HEK293 (cell line): Measurements from ENCODE around the gene TANGO2.

ENCODE experiments used
- CTCF ChIA-PET: fragments of 350-600 bp; formaldehyde crosslinking; extraction: SDS; loops from one replicate; lab custom pipeline; 2021; ENCODE audit warnings: antibody characterized with exemption; lab: Yijun Ruan, JAX
- POLR2A ChIA-PET: fragments of 300-600 bp; formaldehyde crosslinking; extraction: SDS; loops from one replicate; lab custom pipeline; 2020; ENCODE audit warnings: antibody characterized with exemption, inconsistent platforms; lab: Yijun Ruan, JAX
- H3K27ac ChIP-seq: fragments of 200-500 bp; sonication (Bioruptor generic); 2 replicates; pipeline ENCODE4 v1.5.1; 2014; ENCODE audit warnings: low read depth, low read length, control low read depth, inconsistent platforms; ENCODE audit errors: extremely low read depth
- H3K36me3 ChIP-seq, 2 experiments: fragments of 200-500 bp in 1 of 2; sonication (Bioruptor generic) in 1 of 2; 1 replicate in 1 of 2; 2 replicates in 1 of 2; pipeline ENCODE4 v1.5.1; 2014 to 2017; ENCODE audit warnings: inconsistent platforms in 2 of 2, low read length in 2 of 2; ENCODE audit not compliant: control insufficient read depth in 2 of 2, insufficient read depth in 1 of 2
- H3K4me1 ChIP-seq: fragments of 200-500 bp; sonication (Bioruptor generic); 2 replicates; pipeline ENCODE4 v1.5.1; 2014; ENCODE audit warnings: mild to moderate bottlenecking, low read length, inconsistent platforms; ENCODE audit not compliant: control insufficient read depth, insufficient read depth
- H3K4me3 ChIP-seq: 2 replicates; pipeline ENCODE4 v1.5.1; 2011; ENCODE audit warnings: low read depth, mild to moderate bottlenecking, control low read depth, low read length, moderate library complexity
- H3K9me3 ChIP-seq: fragments of 200-500 bp; sonication (Bioruptor generic); 2 replicates; pipeline ENCODE4 v1.5.1; 2014; ENCODE audit warnings: low read depth, low read length, inconsistent platforms; ENCODE audit not compliant: control insufficient read depth, insufficient read depth
- ATF2 ChIP-seq: fragments of 450-650 bp; formaldehyde crosslinking; IDR thresholded peaks from 2 replicates; pipeline ENCODE4 v1.5.1; 2016; ENCODE audit warnings: missing biosample characterization, missing genetic modification characterization, low read depth
- BCL11A ChIP-seq: fragments of 450-650 bp; formaldehyde crosslinking; IDR thresholded peaks from 2 replicates; pipeline ENCODE4 v1.5.1; 2016; ENCODE audit warnings: low read depth, missing biosample characterization, missing genetic modification characterization
- BCL6B ChIP-seq: fragments of 450-650 bp; formaldehyde crosslinking; IDR thresholded peaks from 2 replicates; pipeline ENCODE4 v1.5.1; 2017; ENCODE audit warnings: missing biosample characterization, missing genetic modification characterization
- ELK4 ChIP-seq: IDR thresholded peaks from 2 replicates; pipeline ENCODE4 v1.6.1; 2011; ENCODE audit warnings: mild to moderate bottlenecking, low read depth, low read length, borderline replicate concordance
- KLF8 ChIP-seq: fragments of 450-650 bp; formaldehyde crosslinking; IDR thresholded peaks from 2 replicates; pipeline ENCODE4 v1.5.1; 2016; ENCODE audit warnings: missing biosample characterization, missing genetic modification characterization
- OVOL3 ChIP-seq: fragments of 450-650 bp; formaldehyde crosslinking; IDR thresholded peaks from 2 replicates; pipeline ENCODE4 v1.5.1; 2016; ENCODE audit warnings: missing biosample characterization, missing genetic modification characterization
- PRDM4 ChIP-seq: fragments of 450-650 bp; formaldehyde crosslinking; IDR thresholded peaks from 2 replicates; pipeline ENCODE4 v1.5.1; 2017; ENCODE audit warnings: missing biosample characterization, missing genetic modification characterization
- SALL2 ChIP-seq: fragments of 450-650 bp; formaldehyde crosslinking; IDR thresholded peaks from 2 replicates; pipeline ENCODE4 v1.5.0; 2017; ENCODE audit warnings: missing biosample characterization, mild to moderate bottlenecking, missing genetic modification characterization, borderline replicate concordance
- TRIM28 ChIP-seq: IDR thresholded peaks from 2 replicates; pipeline ENCODE4 v1.6.1; 2011; ENCODE audit warnings: low read length, control low read depth, borderline replicate concordance
- ZBTB11 ChIP-seq: fragments of 450-650 bp; formaldehyde crosslinking; conservative IDR thresholded peaks from 2 replicates; pipeline ENCODE4 v1.5.1; 2016; ENCODE audit warnings: low read depth, missing biosample characterization, missing genetic modification characterization
- ZNF174 ChIP-seq: fragments of 450-650 bp; formaldehyde crosslinking; IDR thresholded peaks from 2 replicates; pipeline ENCODE4 v1.5.0; 2017; ENCODE audit warnings: missing biosample characterization, mild to moderate bottlenecking, missing genetic modification characterization
- ZNF239 ChIP-seq: fragments of 450-650 bp; formaldehyde crosslinking; IDR thresholded peaks from 2 replicates; pipeline ENCODE4 v1.5.1; 2016; ENCODE audit warnings: missing biosample characterization, missing genetic modification characterization
- ZNF26 ChIP-seq: fragments of 450-650 bp; formaldehyde crosslinking; IDR thresholded peaks from 2 replicates; pipeline ENCODE4 v1.5.1; 2016; ENCODE audit warnings: missing biosample characterization, missing genetic modification characterization
- ZNF292 ChIP-seq: fragments of 450-650 bp; formaldehyde crosslinking; IDR thresholded peaks from 2 replicates; pipeline ENCODE4 v1.5.1; 2016; ENCODE audit warnings: low read depth, missing biosample characterization, missing genetic modification characterization, borderline replicate concordance
- ZNF501 ChIP-seq: fragments of 450-650 bp; formaldehyde crosslinking; IDR thresholded peaks from 2 replicates; pipeline ENCODE4 v1.5.1; 2016; ENCODE audit warnings: missing biosample characterization, missing genetic modification characterization
- ZNF521 ChIP-seq: fragments of 450-650 bp; formaldehyde crosslinking; IDR thresholded peaks from 2 replicates; pipeline ENCODE4 v1.5.1; 2017; ENCODE audit warnings: missing biosample characterization, mild to moderate bottlenecking, missing genetic modification characterization
- ZNF76 ChIP-seq: fragments of 450-650 bp; formaldehyde crosslinking; IDR thresholded peaks from 2 replicates; pipeline ENCODE4; 2016; ENCODE audit warnings: low read depth, missing biosample characterization, missing genetic modification characterization, borderline replicate concordance
- ZNF777 ChIP-seq: fragments of 450-650 bp; formaldehyde crosslinking; IDR thresholded peaks from 2 replicates; pipeline ENCODE4 v1.5.1; 2017; ENCODE audit warnings: missing biosample characterization, missing genetic modification characterization, borderline replicate concordance

TANGO2 gene

GRCh38 chr22:19972251-19972650 lies 48.7 kb upstream of the TANGO2 start (continued):
- TF ChIP-seq ELK4 (no peak), BCL6B (no peak), ZNF76 (tag by site-specific recombination) (no peak), BCL11A (tag by site-specific recombination) (no peak), ZNF501 (no peak), ZBTB11 (tag by site-specific recombination) (no peak), TRIM28 (no peak), ZNF777 (tag by site-specific recombination) (no peak)

GRCh38 chr22:19972652-19973550 lies 48.0 kb upstream of the TANGO2 start:
- TF ChIP-seq KLF8 (peak; percentile 40; the same call in 1 of the 2 replicates), ZNF292 (tag by site-specific recombination) (no peak), ZNF239 (no peak), ZNF521 (tag by site-specific recombination) (no peak), OVOL3 (tag by site-specific recombination) (no peak)
- ChIA-PET CTCF (interaction anchor here (0.6 to 12.8 kb wide), 9 partner anchors 11 to 194 kb away, joined by 3 to 150 read pairs (median 4); no protein-coding TSS in a partner anchor), POLR2A (interaction anchor here (0.5 to 5.8 kb wide), 2 partner anchors 40 to 109 kb away, joined by 3 to 26 read pairs; no protein-coding TSS in a partner anchor)
- no peaks in the 10 kb centered on the region for H3K9me3 ChIP-seq
- H3K27ac ChIP-seq, result no peak overlapping the region
- peaks cover 0 to 71% of the 10 kb centered on the region in 2 experiments; a peak in 1 of 3 replicates for H3K36me3 ChIP-seq
- H3K4me1 ChIP-seq, result no peaks in the 10 kb centered on the region
- no peak overlapping the region for H3K4me3 ChIP-seq

- no peak overlapping the region for H3K4me3 ChIP-seq
- peaks cover 0 to 71% of the 10 kb centered on the region in 2 experiments; a peak in 1 of 3 replicates for H3K36me3 ChIP-seq
- no peaks in the 10 kb centered on the region for H3K4me1 ChIP-seq
- ChIA-PET CTCF (interaction anchor here (0.6 to 12.8 kb wide), 8 partner anchors 10 to 162 kb away, joined by 3 to 150 read pairs (median 3); no protein-coding TSS in a partner anchor), POLR2A (interaction anchor here (1.2 to 5.8 kb wide), 3 partner anchors 11 to 39 kb away, joined by 3 to 26 read pairs (median 18); no protein-coding TSS in a partner anchor)
- no peak overlapping the region for H3K27ac ChIP-seq
- H3K9me3 ChIP-seq, result no peaks in the 10 kb centered on the region
- TF ChIP-seq SALL2 (tag by site-specific recombination) (no peak), ATF2 (tag by site-specific recombination) (no peak), ZNF174 (tag by site-specific recombination) (no peak), ZNF26 (tag by site-specific recombination) (no peak), PRDM4 (tag by site-specific recombination) (no peak)
These were observed 47.2 kb upstream of the TANGO2 start for GRCh38 chr22:19973551-19974267.
